HG03439 (cell line): Measurements from ENCODE around the gene C16orf90.
"Not testable (repeated sequence)": the region's sequence is repeated elsewhere in the genome, so short reads cannot be mapped to it uniquely, and the experiment has no call there.

Experiments
- ATAC-seq: cut with Tn5 transposase; IDR thresholded peaks from one replicate; pipeline ENCODE4 v1.9.1; 2021; ENCODE audit warnings: mild to moderate bottlenecking, moderate library complexity; ENCODE audit not compliant: unreplicated experiment

Gene C16orf90

DNA sequence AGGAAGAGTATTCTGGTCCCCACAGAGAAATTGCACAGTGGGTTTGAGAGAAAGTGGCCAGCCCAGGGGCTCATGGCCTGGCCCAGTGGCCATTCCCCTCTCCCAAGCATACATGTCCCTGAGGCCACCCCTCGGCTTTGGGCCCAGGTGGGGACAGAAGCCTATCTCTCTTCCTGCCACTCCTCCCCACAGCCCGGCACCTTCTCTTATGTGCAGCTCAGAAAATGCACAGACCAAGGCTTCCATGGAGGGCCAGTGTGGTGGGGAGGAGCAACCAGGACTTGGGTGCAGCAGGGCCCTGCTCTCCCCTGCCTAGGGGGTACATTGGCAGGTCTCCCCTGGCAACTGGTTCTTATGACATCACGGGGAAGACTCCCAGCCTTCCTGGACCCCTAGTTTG, at the start of gene C16orf90:
C16orf90 (minus strand) TSS at position 314 of the 400 bp plus-strand sequence; CDS start at position 246, 68 bp downstream.
- no peak for ATAC-seq

GRCh38 chr16:3542601-3543373, 47.5 kb upstream of the C16orf90 start:
- no peak for ATAC-seq

- no peak for ATAC-seq
Measured at GRCh38 chr16:3541527-3542155, 46.4 kb upstream of the C16orf90 start.

- no peak for ATAC-seq
Measured at GRCh38 chr16:3538222-3538621, 42.9 kb upstream of the C16orf90 start.

GRCh38 chr16:3536851-3537250, 41.6 kb upstream of the C16orf90 start:
- ATAC-seq = no peak

DNA sequence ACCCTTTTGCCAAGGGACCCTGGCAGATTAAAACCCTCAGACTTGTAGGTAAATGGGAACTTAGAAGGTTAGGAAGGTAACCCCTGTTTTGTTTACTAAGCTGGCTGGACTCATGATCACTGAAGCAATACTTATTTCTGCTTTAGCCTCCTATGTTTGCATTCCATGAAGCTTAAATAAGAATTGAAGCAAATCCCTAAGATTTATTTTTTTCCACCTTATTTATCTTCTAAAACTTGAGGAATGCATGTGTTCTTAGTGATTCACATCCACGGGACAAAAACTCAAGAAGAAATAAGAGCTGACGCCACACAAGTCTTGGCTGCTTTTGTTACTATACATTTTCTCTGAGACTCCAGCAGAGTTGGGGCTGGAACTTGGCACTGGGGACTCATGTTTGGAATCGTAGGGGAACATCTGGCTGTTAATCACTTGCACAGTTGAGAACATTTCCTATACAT, 41.0 kb upstream of the C16orf90 start:
- no peak for ATAC-seq

DNA sequence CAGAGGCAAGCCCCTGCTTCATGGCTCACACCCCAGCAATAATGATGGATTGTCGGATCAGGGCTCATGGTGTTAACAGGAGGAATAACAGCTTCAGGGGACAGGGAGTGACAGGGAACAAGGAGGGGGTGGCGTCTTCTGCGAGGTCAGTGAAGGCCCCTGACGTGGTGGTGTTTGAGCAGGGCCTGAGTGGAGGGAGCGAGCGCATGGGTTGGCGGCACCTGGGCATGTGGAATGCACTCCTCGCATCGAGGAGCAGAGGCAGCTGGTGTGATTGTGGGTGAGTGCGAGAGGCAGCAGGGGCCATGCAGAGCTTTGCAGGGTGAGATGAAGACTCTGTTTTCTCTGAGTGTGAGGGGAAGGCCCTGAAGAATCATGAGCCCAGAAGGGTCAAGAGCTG, 38.8 kb upstream of the C16orf90 start:
- ATAC-seq = no peak

DNA sequence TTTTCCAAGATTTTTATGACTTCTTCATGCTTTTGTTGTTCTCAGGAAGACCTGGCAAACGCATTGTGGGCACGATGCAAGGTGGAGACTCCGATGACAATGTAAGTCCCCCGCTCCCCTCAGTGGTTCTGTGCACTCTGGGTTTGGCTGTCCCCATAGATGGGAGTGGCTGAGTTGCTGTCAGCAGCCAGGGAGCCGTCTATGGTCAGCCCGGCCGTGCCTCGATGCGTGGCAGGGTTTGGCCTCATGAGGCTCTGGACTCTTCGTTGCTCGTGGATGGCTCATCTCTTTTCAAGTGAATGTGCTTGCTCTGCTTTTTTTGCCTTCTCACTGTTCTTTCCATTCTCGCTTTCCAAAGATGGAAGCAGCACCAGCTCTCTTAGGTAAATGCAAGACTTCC, 37.5 kb upstream of the C16orf90 start:
- ATAC-seq = no peak

- no peak for ATAC-seq
Measured at GRCh38 chr16:3530371-3530914, 35.2 kb upstream of the C16orf90 start.

- ATAC-seq = no peak
Measured at GRCh38 chr16:3529175-3529574, 33.9 kb upstream of the C16orf90 start.

DNA sequence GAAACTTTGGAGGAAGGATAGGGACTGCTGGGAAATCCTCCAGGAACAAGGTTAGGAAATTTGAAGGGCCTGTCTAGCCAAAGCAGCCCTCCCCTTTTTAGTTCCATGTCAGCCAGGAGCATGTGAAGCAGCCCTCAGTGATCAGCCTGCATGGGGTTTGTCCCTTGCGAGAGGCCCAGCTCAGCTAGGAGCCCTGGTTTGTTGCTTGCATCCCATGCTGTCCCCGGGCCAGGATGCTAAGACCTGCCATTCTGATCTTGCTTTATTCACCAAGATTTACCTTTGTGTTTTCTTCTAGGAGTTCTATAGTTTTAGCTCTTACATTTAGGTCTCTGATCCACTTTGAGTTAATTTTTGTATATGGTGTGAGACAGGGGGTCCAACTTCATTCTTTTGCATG, 33.1 kb upstream of the C16orf90 start:
- ATAC-seq = no peak

DNA sequence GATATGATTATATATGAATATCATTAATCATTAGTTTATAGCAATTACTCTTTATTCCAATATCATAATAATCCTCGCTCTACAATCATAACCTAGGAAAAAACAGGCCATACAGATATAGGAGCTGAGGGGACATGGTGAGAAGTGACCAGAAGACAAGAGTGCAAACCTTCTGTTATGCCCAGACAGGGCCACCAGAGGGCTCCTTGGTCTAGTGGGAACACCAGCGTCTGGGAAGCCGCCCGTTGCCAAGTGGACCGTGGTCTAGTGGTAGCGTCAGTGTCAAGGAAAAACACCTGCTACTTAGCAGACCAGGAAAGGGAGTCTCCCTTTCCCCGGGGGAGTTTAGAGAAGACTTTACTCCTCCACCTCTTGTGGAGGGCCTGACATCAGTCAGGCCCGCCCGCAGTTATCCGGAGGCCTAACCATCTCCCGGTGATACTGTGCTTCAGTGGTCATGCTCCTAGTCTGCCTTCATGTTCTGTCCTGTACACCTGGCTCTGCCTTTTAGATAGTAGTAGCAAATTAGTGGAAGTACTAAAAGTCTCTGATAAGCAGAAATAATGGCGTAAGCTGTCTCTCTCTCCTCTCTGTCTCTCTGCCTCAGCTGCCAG, 32.0 kb upstream of the C16orf90 start:
- ATAC-seq = not testable (repeated sequence)

DNA sequence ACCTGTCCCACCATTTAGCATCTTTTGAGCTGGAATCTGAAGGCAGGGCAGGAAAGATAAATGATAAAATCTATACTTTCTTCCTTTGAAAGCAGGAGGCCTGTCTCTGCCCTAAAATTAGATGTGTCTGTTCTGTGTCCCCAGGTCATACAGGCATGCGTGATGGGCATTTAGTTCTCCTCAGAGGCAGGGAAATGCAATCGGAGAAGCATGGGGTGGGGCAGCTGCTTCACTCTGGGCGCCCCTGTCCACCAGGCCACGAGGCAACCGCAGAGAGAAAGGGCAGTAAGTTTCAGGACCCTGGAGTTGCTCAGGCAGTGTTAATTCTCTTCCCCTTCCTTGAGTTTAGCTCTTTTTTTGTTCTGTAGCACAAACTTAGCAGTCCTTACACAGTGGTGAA, 30.7 kb upstream of the C16orf90 start:
- ATAC-seq = no peak

GRCh38 chr16:3523281-3523680, 28.0 kb upstream of the C16orf90 start:
- ATAC-seq = no peak

DNA sequence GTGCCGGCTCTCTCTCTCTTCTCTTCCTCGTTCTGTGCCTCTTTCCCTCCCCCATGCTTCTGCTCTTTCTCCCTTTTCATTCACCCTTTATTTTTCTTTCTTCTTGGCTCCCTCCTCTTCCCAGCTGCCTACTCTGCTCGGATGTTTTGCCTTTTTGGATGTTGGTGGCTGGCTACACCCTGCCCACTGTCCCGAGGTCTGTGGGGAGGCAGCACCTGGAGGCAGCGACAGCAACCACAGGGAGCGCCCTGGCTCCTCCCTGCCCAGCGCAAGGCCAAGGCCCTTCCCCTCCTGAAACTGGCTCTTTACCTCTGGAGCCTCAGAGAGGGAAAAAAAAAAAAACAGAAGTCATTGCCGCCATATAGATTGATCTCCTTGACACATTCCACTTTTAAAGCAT, 25.6 kb upstream of the C16orf90 start:
- no peak for ATAC-seq

DNA sequence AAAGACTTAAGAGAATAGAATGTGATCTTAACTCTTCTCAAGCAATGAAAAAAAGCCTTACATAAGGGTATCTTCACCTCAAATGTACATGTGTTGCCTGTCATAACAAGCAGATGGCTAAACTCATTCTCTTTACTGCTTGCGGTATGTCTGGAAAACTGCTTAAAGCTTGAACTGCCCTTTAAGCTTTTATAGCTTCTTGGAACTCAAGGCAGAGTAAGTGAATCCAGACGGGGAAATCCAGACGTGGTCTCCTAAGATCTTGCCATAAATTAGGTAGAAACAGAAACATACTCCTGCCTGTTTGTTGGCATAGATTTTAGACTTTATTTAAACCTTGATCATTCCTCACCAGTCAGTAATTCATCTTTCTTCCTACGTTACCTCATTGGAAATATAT, 25.1 kb upstream of the C16orf90 start:
- ATAC-seq = no peak

GRCh38 chr16:3519581-3519980, 24.3 kb upstream of the C16orf90 start:
- ATAC-seq = no peak

GRCh38 chr16:3518986-3519348, 23.7 kb upstream of the C16orf90 start:
- no peak for ATAC-seq

- ATAC-seq = no peak
Measured at GRCh38 chr16:3518292-3518985, 23.1 kb upstream of the C16orf90 start.

GRCh38 chr16:3515897-3516296, 20.6 kb upstream of the C16orf90 start:
- no peak for ATAC-seq

DNA sequence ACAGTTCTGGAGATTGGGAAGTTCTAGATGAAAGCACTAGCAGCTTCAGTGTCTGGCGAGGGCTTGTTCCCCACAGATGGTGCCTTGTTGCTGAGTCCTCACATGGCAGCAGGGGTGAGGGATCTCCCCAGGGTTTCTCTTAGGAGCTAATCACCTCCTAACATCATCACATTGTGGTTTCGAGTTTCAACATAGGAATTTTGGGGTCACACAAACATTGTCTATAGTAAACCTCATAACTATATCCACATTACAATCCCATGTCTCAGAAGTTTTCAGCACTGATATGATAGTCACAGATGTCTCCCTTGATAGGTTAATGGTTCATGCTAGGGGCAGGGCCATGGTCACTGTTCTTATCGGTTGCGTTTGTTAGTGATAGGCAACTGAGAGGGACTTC, 19.3 kb upstream of the C16orf90 start:
- no peak for ATAC-seq
